ENCODE data around the gene TSPAN14. TPM values are rescaled to one million over a fixed set of nuclear protein-coding genes. Genes with fewer than 3 reads are reported as not detected.

TSPAN14 gene
- total and polyA plus RNA-seq, 2 of the 13 experiments (the other 11 are each of a cell fraction or from before 2014, with no cell fraction given) = 24.1 to 80.6 TPM

DNA sequence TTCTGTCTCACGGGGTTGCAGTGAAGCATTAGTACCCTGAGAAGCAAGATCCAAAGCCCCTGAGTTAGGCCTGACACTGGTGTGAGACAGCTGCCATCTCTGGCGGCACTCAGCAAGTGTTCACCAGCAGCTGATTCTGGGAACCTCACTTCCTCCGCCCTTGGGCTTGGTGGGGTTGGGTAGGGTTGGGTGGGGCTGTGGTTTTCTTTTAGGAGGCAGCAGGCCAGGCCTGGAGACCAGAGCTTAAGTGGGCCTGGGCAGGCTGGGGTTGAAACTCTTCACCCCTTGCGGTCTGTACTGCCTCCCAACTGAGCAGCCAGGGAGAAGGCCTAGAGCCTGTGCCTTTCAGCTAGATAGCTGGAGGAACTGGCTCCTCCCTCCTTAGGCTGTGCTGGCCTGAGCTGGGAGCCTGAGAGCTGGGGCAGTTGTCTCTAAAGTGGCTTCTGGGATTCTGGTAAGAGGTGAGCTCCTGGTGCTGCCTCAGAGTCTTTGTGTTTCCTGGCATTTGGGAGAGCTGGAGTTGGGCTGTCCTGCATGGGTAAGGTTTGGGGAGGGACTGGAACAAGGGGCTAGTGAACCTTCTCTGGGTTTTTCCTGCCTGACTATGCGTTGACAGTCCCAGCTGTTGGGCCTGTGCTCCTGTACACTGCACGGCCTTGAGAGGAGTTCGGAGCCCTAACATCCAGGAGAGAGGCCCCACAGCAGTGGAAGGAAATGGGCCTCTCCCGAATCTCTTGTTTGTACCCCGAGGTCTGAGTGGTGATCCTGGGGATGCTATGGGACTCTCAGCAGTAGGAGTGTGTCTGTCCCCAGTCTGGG is 5.1 kb downstream of the TSPAN14 start:
- no peak for FAIRE-seq
- 53% methylated on average over 3 of the region's 9 CpGs for WGBS (ENCODE audit: low lambda C conversion rate)

More for the DNA sequence above, 5.1 kb downstream of the TSPAN14 start:
- DNase-seq (ENCODE audit: low spot score) (no peak), ATAC-seq (peak; percentile 10; the same call in 2 of the 3 replicates)
- intact Hi-C loops (cut with micrococcal nuclease; ENCODE audit: unreplicated experiment) (no loop called here), in situ Hi-C loops (cut with HindIII; ENCODE audit: extremely low pct_ligation_motif_present, low pct_unique_long_range_greater_than_20kb) (loop anchor here (5.0 kb wide), 1 partner anchor 43 kb away; no protein-coding TSS in a partner anchor)
- Histone ChIP-seq H3K27ac (ENCODE audit: extremely low read length, insufficient read depth, low read length) (peak overlapping the region; percentile 10), H3K4me3 (replicated peaks in 1 of 3; ENCODE audit: insufficient read depth in 1 of 3, low read depth in 2 of 3, low read length in 3 of 3) (peak overlapping the region in 1 of 3 experiments; percentile 24; a peak in 2 of 6 replicates), H3K27me3 (ENCODE audit: control insufficient read depth in 1 of 2, insufficient read depth in 2 of 2, low read length in 2 of 2) (no peaks in the 10 kb centered on the region; a peak in 1 of 5 replicates), H2AFZ (ENCODE audit: low read length) (no peak overlapping the region), H3K79me2 (ENCODE audit: insufficient read depth, low read length) (peaks cover 97% of the 10 kb centered on the region), H3K9ac (ENCODE audit: insufficient read depth, low read depth, low read length) (peak overlapping the region; percentile 33; the same call in 1 of the 2 replicates), H4K20me1 (ENCODE audit: insufficient read depth, low read length) (peaks cover 36% of the 10 kb centered on the region), H3K9me3 (ENCODE audit: low read length) (no peaks in the 10 kb centered on the region), H3K4me2 (ENCODE audit: low read depth, low read length) (peak overlapping the region; percentile 54), H3K4me1 (ENCODE audit: insufficient read depth, low read length) (peaks cover 90% of the 10 kb centered on the region), H3K36me3 (replicated peaks in 1 of 2; ENCODE audit: control insufficient read depth in 1 of 2, insufficient read depth in 2 of 2, low read length in 2 of 2) (peaks cover 3 to 6% of the 10 kb centered on the region in 2 experiments; a peak in 3 of 5 replicates)
- BruUV-seq (replicated peaks) = no TSS peak
- ChIA-PET POLR2A (interaction anchor here (0.8 to 2.0 kb wide), 2 partner anchors 32 to 46 kb away, joined by 3 to 9 read pairs; no protein-coding TSS in a partner anchor), CTCF (ENCODE audit: low intra/inter-chr PET ratio, low total read pairs) (no interaction called here)
- TF ChIP-seq ZNF567 (CRISPR knock-in tag; IDR thresholded peaks at IDR 0.05; ENCODE audit: borderline replicate concordance) = no peak
- peak; percentile 57; the same call in 1 of the 2 replicates for TF ChIP-seq ZKSCAN1 (IDR thresholded peaks at IDR 0.05; ENCODE audit: low read length)
- TF ChIP-seq, protein P1, sequence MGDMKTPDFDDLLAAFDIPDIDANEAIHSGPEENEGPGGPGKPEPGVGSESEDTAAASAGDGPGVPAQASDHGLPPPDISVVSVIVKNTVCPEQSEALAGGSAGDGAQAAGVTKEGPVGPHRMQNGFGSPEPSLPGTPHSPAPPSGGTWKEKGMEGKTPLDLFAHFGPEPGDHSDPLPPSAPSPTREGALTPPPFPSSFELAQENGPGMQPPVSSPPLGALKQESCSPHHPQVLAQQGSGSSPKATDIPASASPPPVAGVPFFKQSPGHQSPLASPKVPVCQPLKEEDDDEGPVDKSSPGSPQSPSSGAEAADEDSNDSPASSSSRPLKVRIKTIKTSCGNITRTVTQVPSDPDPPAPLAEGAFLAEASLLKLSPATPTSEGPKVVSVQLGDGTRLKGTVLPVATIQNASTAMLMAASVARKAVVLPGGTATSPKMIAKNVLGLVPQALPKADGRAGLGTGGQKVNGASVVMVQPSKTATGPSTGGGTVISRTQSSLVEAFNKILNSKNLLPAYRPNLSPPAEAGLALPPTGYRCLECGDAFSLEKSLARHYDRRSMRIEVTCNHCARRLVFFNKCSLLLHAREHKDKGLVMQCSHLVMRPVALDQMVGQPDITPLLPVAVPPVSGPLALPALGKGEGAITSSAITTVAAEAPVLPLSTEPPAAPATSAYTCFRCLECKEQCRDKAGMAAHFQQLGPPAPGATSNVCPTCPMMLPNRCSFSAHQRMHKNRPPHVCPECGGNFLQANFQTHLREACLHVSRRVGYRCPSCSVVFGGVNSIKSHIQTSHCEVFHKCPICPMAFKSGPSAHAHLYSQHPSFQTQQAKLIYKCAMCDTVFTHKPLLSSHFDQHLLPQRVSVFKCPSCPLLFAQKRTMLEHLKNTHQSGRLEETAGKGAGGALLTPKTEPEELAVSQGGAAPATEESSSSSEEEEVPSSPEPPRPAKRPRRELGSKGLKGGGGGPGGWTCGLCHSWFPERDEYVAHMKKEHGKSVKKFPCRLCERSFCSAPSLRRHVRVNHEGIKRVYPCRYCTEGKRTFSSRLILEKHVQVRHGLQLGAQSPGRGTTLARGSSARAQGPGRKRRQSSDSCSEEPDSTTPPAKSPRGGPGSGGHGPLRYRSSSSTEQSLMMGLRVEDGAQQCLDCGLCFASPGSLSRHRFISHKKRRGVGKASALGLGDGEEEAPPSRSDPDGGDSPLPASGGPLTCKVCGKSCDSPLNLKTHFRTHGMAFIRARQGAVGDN (CRISPR knock-in tag; IDR thresholded peaks at IDR 0.05) = peak; percentile 60
- TF ChIP-seq, protein P2, sequence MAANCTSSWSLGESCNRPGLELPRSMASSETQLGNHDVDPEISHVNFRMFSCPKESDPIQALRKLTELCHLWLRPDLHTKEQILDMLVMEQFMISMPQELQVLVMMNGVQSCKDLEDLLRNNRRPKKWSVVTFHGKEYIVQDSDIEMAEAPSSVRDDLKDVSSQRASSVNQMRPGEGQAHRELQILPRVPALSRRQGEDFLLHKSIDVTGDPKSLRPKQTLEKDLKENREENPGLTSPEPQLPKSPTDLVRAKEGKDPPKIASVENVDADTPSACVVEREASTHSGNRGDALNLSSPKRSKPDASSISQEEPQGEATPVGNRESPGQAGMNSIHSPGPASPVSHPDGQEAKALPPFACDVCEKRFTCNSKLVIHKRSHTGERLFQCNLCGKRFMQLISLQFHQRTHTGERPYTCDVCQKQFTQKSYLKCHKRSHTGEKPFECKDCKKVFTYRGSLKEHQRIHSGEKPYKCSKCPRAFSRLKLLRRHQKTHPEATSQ (CRISPR knock-in tag; IDR thresholded peaks at IDR 0.05; ENCODE audit: borderline replicate concordance) = 0 out of 2 replicates have a peak, but pooled peaks have one; percentile 38
- TF ChIP-seq ARID2 (CRISPR knock-in tag; IDR thresholded peaks at IDR 0.05; ENCODE audit: borderline replicate concordance) = 0 out of 2 replicates have a peak, but pooled peaks have one; percentile 64
